ENCODE data around the gene INSM1. TPM values are rescaled to one million over a fixed set of nuclear protein-coding genes. Genes with fewer than 3 reads are reported as not detected.

INSM1 gene
- polyA plus RNA-seq, 3 donors: not detected

DNA sequence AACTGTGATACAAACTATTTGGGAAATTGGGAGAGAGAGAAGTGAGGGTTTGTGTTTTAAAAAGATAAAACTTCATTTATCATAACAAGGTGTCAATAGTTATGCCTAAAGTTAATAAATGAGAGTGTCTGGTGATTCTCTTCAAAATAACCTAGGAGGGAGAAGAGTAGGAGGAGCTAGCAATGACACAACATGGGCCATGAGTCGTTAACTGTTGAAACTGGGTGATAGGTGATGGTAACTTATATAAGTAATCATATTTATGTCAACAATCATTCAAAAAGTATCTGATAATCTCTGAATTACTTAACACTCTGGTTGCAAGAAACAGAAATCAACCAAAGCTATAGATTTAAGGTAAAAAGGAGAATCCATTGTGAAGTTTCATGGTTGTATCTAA lies 46.8 kb upstream of the INSM1 start:
- H3K36me3 Mint-ChIP-seq: no peaks in the 10 kb centered on the region
- no peaks in the 10 kb centered on the region for H3K27me3 ChIP-seq (ENCODE audit: control insufficient read depth in 2 of 2, insufficient read depth in 2 of 2, low read length in 2 of 2)
- H3K9me3 ChIP-seq (replicated peaks in 1 of 2; ENCODE audit: control insufficient read depth in 1 of 2, insufficient read depth in 1 of 2, low read length in 2 of 2): peaks cover 5 to 10% of the 10 kb centered on the region in 2 donors
- H3K4me1 ChIP-seq (ENCODE audit: control insufficient read depth in 1 of 2, insufficient read depth in 2 of 2, low read length in 2 of 2): peaks cover 30% of the 10 kb centered on the region in 2 donors
- H2AFZ ChIP-seq (ENCODE audit: insufficient read depth, low read depth, low read length, poor library complexity, severe bottlenecking): no peak overlapping the region
- H3K27ac ChIP-seq (ENCODE audit: low read depth in 1 of 2, low read length in 2 of 2): no peak overlapping the region
- no peak for DNase-seq
- no peaks in the 10 kb centered on the region for H4K20me1 ChIP-seq (ENCODE audit: insufficient read depth, low read length)
- H3K27me3 Mint-ChIP-seq (ENCODE audit: low read depth in 3 of 3): peaks cover 0 to 2% (median 0%) of the 10 kb centered on the region in 3 donors
- intact Hi-C loops (cut with micrococcal nuclease): no loop called here
- H3K9me3 Mint-ChIP-seq: peaks cover 0 to 16% (median 8%) of the 10 kb centered on the region in 7 donors
- no peaks in the 10 kb centered on the region for H3K79me2 ChIP-seq (ENCODE audit: insufficient read depth, low read length)
- H3K4me3 Mint-ChIP-seq: no peak overlapping the region
- no peak overlapping the region for H3K9ac ChIP-seq (ENCODE audit: insufficient read depth, low read length, poor library complexity, severe bottlenecking)
- H3K4me3 ChIP-seq (replicated peaks in 1 of 3; ENCODE audit: low read depth in 2 of 3, low read length in 3 of 3): no peak overlapping the region
- TF ChIP-seq, protein P1, sequence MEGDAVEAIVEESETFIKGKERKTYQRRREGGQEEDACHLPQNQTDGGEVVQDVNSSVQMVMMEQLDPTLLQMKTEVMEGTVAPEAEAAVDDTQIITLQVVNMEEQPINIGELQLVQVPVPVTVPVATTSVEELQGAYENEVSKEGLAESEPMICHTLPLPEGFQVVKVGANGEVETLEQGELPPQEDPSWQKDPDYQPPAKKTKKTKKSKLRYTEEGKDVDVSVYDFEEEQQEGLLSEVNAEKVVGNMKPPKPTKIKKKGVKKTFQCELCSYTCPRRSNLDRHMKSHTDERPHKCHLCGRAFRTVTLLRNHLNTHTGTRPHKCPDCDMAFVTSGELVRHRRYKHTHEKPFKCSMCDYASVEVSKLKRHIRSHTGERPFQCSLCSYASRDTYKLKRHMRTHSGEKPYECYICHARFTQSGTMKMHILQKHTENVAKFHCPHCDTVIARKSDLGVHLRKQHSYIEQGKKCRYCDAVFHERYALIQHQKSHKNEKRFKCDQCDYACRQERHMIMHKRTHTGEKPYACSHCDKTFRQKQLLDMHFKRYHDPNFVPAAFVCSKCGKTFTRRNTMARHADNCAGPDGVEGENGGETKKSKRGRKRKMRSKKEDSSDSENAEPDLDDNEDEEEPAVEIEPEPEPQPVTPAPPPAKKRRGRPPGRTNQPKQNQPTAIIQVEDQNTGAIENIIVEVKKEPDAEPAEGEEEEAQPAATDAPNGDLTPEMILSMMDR (IDR thresholded peaks at IDR 0.05): no peak
- peaks cover 34% of the 10 kb centered on the region for H3K4me1 Mint-ChIP-seq
- H3K36me3 ChIP-seq (replicated peaks in 1 of 2; ENCODE audit: control insufficient read depth in 1 of 2, insufficient read depth in 2 of 2, low read length in 2 of 2): no peaks in the 10 kb centered on the region
- no peak overlapping the region for H3K4me2 ChIP-seq (replicated peaks; ENCODE audit: extremely low read depth, low read length, poor library complexity, severe bottlenecking)
- no peak overlapping the region for H3K27ac Mint-ChIP-seq
- WGBS (ENCODE audit: insufficient coverage): no CpG with 5 or more reads among the region's 1 CpG

- no peak overlapping the region for H3K4me2 ChIP-seq (replicated peaks; ENCODE audit: extremely low read depth, low read length, poor library complexity, severe bottlenecking)
- peaks cover 0 to 2% (median 0%) of the 10 kb centered on the region in 3 donors for H3K27me3 Mint-ChIP-seq (ENCODE audit: low read depth in 3 of 3)
- intact Hi-C loops (cut with micrococcal nuclease): no loop called here
- H2AFZ ChIP-seq (ENCODE audit: insufficient read depth, low read depth, low read length, poor library complexity, severe bottlenecking): no peak overlapping the region
- peaks cover 5 to 10% of the 10 kb centered on the region in 2 donors for H3K9me3 ChIP-seq (replicated peaks in 1 of 2; ENCODE audit: control insufficient read depth in 1 of 2, insufficient read depth in 1 of 2, low read length in 2 of 2)
- DNase-seq: no peak
- H4K20me1 ChIP-seq (ENCODE audit: insufficient read depth, low read length): no peaks in the 10 kb centered on the region
- no peak overlapping the region for H3K4me3 Mint-ChIP-seq
- TF ChIP-seq, protein P1 (IDR thresholded peaks at IDR 0.05): no peak
- peaks cover 0 to 16% (median 8%) of the 10 kb centered on the region in 7 donors for H3K9me3 Mint-ChIP-seq
- H3K27me3 ChIP-seq (ENCODE audit: control insufficient read depth in 2 of 2, insufficient read depth in 2 of 2, low read length in 2 of 2): no peaks in the 10 kb centered on the region
- WGBS (ENCODE audit: insufficient coverage): no CpG with 5 or more reads among the region's 1 CpG
- no peak overlapping the region for H3K4me3 ChIP-seq (replicated peaks in 1 of 3; ENCODE audit: low read depth in 2 of 3, low read length in 3 of 3)
- H3K79me2 ChIP-seq (ENCODE audit: insufficient read depth, low read length): no peaks in the 10 kb centered on the region
- peaks cover 28% of the 10 kb centered on the region for H3K4me1 Mint-ChIP-seq
- H3K36me3 Mint-ChIP-seq: no peaks in the 10 kb centered on the region
- H3K4me1 ChIP-seq (ENCODE audit: control insufficient read depth in 1 of 2, insufficient read depth in 2 of 2, low read length in 2 of 2): peaks cover 26% of the 10 kb centered on the region in 2 donors
- H3K9ac ChIP-seq (ENCODE audit: insufficient read depth, low read length, poor library complexity, severe bottlenecking): no peak overlapping the region
- no peak overlapping the region for H3K27ac Mint-ChIP-seq
- no peak overlapping the region for H3K27ac ChIP-seq (ENCODE audit: low read depth in 1 of 2, low read length in 2 of 2)
- H3K36me3 ChIP-seq (replicated peaks in 1 of 2; ENCODE audit: control insufficient read depth in 1 of 2, insufficient read depth in 2 of 2, low read length in 2 of 2): no peaks in the 10 kb centered on the region
Observed at GRCh38 chr20:20321917-20322316, 46.0 kb upstream of the INSM1 start.
